Measurements from ENCODE around the gene ARMC7. TPM values are rescaled to one million over a fixed set of nuclear protein-coding genes. Genes with fewer than 3 reads are reported as not detected.

The ARMC7 gene
- total RNA-seq, 1 donor from 2014 or later, result 15.6 TPM

DNA sequence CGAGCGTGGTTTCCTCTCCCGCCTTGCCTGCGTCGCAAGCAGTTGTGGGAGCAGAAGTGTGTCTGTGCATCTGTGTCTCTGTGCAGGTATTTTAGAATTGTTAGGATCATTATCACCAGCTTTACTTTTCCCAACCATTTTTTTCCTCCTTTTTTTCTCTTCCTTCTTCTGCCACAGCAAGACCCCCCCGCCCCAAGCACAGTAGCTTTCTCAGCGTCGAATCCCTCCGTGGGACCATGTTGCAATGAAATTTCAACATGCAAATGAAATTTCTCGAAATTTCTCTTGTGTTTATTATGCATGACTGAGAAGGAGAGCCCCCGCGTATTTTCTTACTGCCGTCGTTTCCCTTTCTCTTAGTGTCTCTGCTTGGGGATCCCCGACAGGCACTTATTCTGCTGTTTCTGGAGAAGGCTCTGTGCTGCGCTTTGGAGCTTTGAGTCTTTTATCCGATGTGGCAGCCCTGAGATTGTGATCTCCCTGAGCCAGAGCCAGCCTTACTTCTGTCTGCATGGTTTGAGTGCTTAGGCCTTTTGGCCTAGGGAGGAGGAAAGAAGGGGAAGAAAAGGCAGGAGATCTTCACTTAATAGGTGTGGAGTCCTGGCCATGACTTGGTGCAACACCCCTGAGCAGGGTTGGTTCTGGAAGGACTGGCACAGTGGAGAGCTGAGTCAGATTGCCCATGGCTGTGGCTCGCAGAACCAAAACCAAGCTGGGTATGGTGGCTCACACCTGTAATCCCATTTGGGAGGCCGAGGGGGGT is 5.0 kb downstream of the ARMC7 start:
- Mint-ChIP-seq H3K4me3 (peak overlapping the region; percentile 5), H3K9me3 (no peaks in the 10 kb centered on the region), H3K27me3 (ENCODE audit: low read depth) (no peaks in the 10 kb centered on the region), H3K4me1 (peaks cover 26% of the 10 kb centered on the region), H3K36me3 (ENCODE audit: low read depth) (no peaks in the 10 kb centered on the region), H3K27ac (ENCODE audit: unreplicated experiment) (peak overlapping the region; percentile 88)
- DNase-seq (ENCODE audit: low read depth, low spot score), result no peak
- TF ChIP-seq, protein P1, sequence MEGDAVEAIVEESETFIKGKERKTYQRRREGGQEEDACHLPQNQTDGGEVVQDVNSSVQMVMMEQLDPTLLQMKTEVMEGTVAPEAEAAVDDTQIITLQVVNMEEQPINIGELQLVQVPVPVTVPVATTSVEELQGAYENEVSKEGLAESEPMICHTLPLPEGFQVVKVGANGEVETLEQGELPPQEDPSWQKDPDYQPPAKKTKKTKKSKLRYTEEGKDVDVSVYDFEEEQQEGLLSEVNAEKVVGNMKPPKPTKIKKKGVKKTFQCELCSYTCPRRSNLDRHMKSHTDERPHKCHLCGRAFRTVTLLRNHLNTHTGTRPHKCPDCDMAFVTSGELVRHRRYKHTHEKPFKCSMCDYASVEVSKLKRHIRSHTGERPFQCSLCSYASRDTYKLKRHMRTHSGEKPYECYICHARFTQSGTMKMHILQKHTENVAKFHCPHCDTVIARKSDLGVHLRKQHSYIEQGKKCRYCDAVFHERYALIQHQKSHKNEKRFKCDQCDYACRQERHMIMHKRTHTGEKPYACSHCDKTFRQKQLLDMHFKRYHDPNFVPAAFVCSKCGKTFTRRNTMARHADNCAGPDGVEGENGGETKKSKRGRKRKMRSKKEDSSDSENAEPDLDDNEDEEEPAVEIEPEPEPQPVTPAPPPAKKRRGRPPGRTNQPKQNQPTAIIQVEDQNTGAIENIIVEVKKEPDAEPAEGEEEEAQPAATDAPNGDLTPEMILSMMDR (conservative IDR thresholded peaks at IDR 0.05), result no peak

DNA sequence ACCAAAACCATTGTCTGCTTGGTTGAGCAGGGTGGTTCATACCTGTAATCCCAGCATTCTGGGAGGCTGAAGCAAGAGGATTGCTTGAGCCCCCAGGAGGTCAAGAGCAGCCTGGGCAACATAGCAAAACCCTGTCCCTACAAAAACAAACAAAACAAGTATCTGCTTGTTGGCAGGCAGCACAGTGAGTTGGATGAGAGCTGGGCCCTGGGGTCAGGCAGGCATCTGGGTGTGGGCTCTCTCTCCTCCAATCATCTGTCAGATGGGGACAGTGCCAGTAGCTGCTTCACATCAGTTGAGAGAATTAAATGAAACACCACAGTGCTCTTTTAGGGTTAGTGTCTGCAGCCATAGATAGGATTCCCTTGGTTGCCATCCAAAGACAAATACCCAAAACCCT is 5.8 kb downstream of the ARMC7 start:
- DNase-seq (ENCODE audit: low read depth, low spot score), result no peak
- no peak overlapping the region for H3K4me3 Mint-ChIP-seq
- H3K36me3 Mint-ChIP-seq (ENCODE audit: low read depth), result no peaks in the 10 kb centered on the region
- peaks cover 21% of the 10 kb centered on the region for H3K4me1 Mint-ChIP-seq
- H3K27ac Mint-ChIP-seq (ENCODE audit: unreplicated experiment), result no peak overlapping the region
- H3K9me3 Mint-ChIP-seq, result no peaks in the 10 kb centered on the region
- TF ChIP-seq, protein P1 (conservative IDR thresholded peaks at IDR 0.05), result no peak
- H3K27me3 Mint-ChIP-seq (ENCODE audit: low read depth), result no peaks in the 10 kb centered on the region

DNA sequence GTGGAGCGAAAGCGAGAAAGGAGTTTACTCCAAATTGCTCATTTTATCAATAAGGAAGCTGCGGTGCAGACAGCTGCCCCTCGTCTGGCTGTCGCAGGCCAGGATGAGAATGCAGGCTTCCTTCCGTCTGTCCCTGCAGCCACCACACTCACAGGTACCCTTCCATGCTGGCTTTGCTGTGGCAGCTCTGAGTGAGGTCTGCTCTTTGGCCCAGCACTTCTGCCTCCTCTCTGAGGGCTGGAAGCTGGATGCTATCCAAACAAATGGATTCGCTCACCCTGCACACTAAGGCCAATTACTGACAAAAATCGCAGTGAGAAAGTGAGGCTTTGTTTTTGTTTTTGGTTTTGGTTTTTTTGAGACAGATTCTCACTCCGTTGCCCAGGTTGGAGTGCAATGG is 7.0 kb downstream of the ARMC7 start:
- no peaks in the 10 kb centered on the region for H3K9me3 Mint-ChIP-seq
- TF ChIP-seq, protein P1 (conservative IDR thresholded peaks at IDR 0.05), result no peak
- H3K4me1 Mint-ChIP-seq, result peaks cover 18% of the 10 kb centered on the region
- no peak overlapping the region for H3K27ac Mint-ChIP-seq (ENCODE audit: unreplicated experiment)
- no peaks in the 10 kb centered on the region for H3K27me3 Mint-ChIP-seq (ENCODE audit: low read depth)
- DNase-seq (ENCODE audit: low read depth, low spot score), result no peak
- H3K4me3 Mint-ChIP-seq, result no peak overlapping the region
- no peaks in the 10 kb centered on the region for H3K36me3 Mint-ChIP-seq (ENCODE audit: low read depth)

DNA sequence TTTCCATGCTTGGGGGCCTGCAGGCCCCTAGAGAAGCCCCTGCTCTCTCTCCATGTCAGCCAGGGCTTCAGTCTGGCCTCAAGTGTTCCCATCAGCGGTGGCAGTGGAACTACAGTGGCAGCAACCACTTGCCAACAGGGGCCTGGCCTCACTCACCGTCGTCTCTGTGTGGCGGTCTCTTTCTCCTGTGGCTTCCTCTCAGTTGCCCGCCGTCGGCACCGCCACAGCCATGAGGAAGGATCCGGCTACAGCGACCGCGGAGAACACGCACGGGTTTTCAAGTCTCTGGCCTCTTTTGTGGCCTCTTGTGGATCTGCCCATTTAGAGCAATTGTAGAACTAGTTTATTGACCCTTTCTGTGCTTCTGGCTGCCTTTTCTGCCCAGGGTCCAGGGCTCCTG is 8.5 kb downstream of the ARMC7 start:
- Mint-ChIP-seq H3K4me1 (peaks cover 12% of the 10 kb centered on the region), H3K27ac (ENCODE audit: unreplicated experiment) (no peak overlapping the region), H3K27me3 (ENCODE audit: low read depth) (no peaks in the 10 kb centered on the region), H3K9me3 (no peaks in the 10 kb centered on the region), H3K4me3 (no peak overlapping the region), H3K36me3 (ENCODE audit: low read depth) (no peaks in the 10 kb centered on the region)
- no peak for DNase-seq (ENCODE audit: low read depth, low spot score)
- TF ChIP-seq, protein P1 (conservative IDR thresholded peaks at IDR 0.05), result no peak

DNA sequence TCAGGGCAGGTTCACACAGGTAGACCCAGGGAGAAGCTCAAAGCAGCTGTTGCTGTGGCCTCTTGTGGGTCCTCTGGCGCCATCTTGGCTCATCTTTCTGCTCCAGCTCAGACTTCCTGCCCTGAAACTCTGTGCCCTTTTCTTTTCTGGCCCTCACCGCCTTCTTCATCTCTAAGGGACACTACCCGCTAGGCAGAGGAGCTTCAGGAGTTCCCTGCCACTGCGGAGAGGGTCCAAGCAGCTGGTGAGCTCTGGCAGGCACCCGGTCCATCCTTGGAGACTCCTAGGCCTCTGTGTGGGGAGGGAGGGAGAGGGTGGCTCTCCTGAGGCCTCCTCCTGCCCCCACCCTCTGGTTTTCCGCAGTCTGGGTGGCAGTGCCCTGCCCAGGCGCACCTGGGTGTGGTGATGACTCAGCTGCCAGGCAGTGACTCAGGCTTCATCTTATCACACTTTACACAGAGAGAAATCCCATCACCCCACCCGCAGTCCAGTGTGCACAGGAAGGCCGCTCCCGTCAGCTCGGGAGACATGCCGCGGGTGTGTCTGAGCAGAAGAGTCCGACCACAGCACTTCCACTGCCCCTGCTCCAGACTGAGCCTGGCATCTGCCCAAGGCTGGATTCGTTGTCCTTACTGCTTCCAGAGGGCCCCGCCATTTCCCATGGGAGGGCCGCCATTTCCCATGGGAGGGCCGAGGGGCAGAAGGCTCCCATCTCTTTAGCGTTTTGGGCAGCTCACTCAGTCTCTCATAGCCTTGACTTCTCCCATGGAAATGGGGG is 14.5 kb downstream of the ARMC7 start:
- TF ChIP-seq, protein P1 (conservative IDR thresholded peaks at IDR 0.05), result no peak
- peaks cover 11% of the 10 kb centered on the region for H3K4me1 Mint-ChIP-seq
- H3K36me3 Mint-ChIP-seq (ENCODE audit: low read depth), result no peaks in the 10 kb centered on the region
- no peak overlapping the region for H3K27ac Mint-ChIP-seq (ENCODE audit: unreplicated experiment)
- no peak for DNase-seq (ENCODE audit: low read depth, low spot score)
- H3K27me3 Mint-ChIP-seq (ENCODE audit: low read depth), result no peaks in the 10 kb centered on the region
- peak overlapping the region; percentile 23 for H3K4me3 Mint-ChIP-seq
- H3K9me3 Mint-ChIP-seq, result no peaks in the 10 kb centered on the region

All from neural crest cell (in vitro differentiated cells).